ENCODE results near the gene NFAM1. TPM values are rescaled to one million over a fixed set of nuclear protein-coding genes. Genes with fewer than 3 reads are reported as not detected.

NFAM1 gene
- total and polyA plus RNA-seq, 2 donors (not counting 3 experiments of a cell fraction or from before 2014, with no cell fraction given) = not detected

GRCh38 chr22:42368379-42369249 is 63.6 kb downstream of the NFAM1 start:
- H3K9me3 ChIP-seq (replicated peaks; ENCODE audit: control insufficient read depth, insufficient read depth, low read length) = no peaks in the 10 kb centered on the region
- no peaks in the 10 kb centered on the region for H4K20me1 ChIP-seq (replicated peaks; ENCODE audit: control insufficient read depth, extremely low read depth, insufficient read depth, low read length)
- peaks cover 40 to 43% of the 10 kb centered on the region in 2 experiments for H3K27me3 ChIP-seq (ENCODE audit: control insufficient read depth in 2 of 2, insufficient read depth in 2 of 2, low read length in 2 of 2)
- no peak for FAIRE-seq
- POLR2A ChIA-PET = no interaction called here
- no peaks in the 10 kb centered on the region for H3K9me1 ChIP-seq (replicated peaks; ENCODE audit: control insufficient read depth, extremely low read depth, insufficient read depth, low read length)
- no peaks in the 10 kb centered on the region for H3K36me3 ChIP-seq (ENCODE audit: control insufficient read depth in 2 of 2, extremely low read depth in 1 of 2, insufficient read depth in 2 of 2, low read length in 2 of 2)
- dilution Hi-C loops (cut with MboI; ENCODE audit: extremely low pct_ligation_motif_present, low sequenced_read_pairs) = no loop called here
- H3K79me2 ChIP-seq (ENCODE audit: control insufficient read depth, insufficient read depth, low read length) = no peaks in the 10 kb centered on the region
- H3K4me3 ChIP-seq (replicated peaks in 1 of 3; ENCODE audit: insufficient read depth in 1 of 3, low read depth in 1 of 3, low read length in 3 of 3) = peak overlapping the region; percentile 8 to 12 (median 8)
- no TSS peak for BruUV-seq (replicated peaks)
- H3K9ac ChIP-seq (replicated peaks; ENCODE audit: extremely low read depth, insufficient read depth, low read length) = no peak overlapping the region
- intact Hi-C loops (cut with micrococcal nuclease) = loop anchor here (2.0 kb wide), 1 partner anchor 68 kb away; no protein-coding TSS in a partner anchor
- peak overlapping the region; percentile 87 for H2AFZ ChIP-seq (ENCODE audit: low read depth, low read length)
- DNase-seq (ENCODE audit: low read depth, low spot score) = no peak
- CTCF ChIA-PET = interaction anchor here (0.6 to 1.6 kb wide), 3 partner anchors 20 to 76 kb away, joined by 3 to 6 read pairs (median 3); no protein-coding TSS in a partner anchor
- TF ChIP-seq GATA2 (IDR thresholded peaks at IDR 0.05; ENCODE audit: insufficient read depth, insufficient read length, low read depth, low read length) (no peak), EZH2 (IDR thresholded peaks at IDR 0.05; ENCODE audit: borderline replicate concordance, low read depth, low read length, severe bottlenecking) (peak; percentile 99)
- H3K4me2 ChIP-seq (ENCODE audit: insufficient read depth, low read length) = peak overlapping the region; percentile 53
- H3K27ac ChIP-seq (ENCODE audit: insufficient read depth, low read depth, low read length) = no peak overlapping the region
- H3K4me1 ChIP-seq (ENCODE audit: control insufficient read depth, extremely low read depth, insufficient read depth, low read length) = peaks cover 16% of the 10 kb centered on the region

GRCh38 chr22:42367980-42368378 is 64.2 kb downstream of the NFAM1 start:
- H4K20me1 ChIP-seq (replicated peaks; ENCODE audit: control insufficient read depth, extremely low read depth, insufficient read depth, low read length) = no peaks in the 10 kb centered on the region
- ChIA-PET POLR2A (no interaction called here), CTCF (interaction anchor here (1.6 kb wide), 1 partner anchor 76 kb away, joined by 3 read pairs; no protein-coding TSS in a partner anchor)
- no peaks in the 10 kb centered on the region for H3K9me1 ChIP-seq (replicated peaks; ENCODE audit: control insufficient read depth, extremely low read depth, insufficient read depth, low read length)
- H3K9me3 ChIP-seq (replicated peaks; ENCODE audit: control insufficient read depth, insufficient read depth, low read length) = no peaks in the 10 kb centered on the region
- no peak for FAIRE-seq
- no peak overlapping the region for H3K4me3 ChIP-seq (replicated peaks in 1 of 3; ENCODE audit: insufficient read depth in 1 of 3, low read depth in 1 of 3, low read length in 3 of 3)
- no peaks in the 10 kb centered on the region for H3K36me3 ChIP-seq (ENCODE audit: control insufficient read depth in 2 of 2, extremely low read depth in 1 of 2, insufficient read depth in 2 of 2, low read length in 2 of 2)
- peaks cover 42 to 43% of the 10 kb centered on the region in 2 experiments for H3K27me3 ChIP-seq (ENCODE audit: control insufficient read depth in 2 of 2, insufficient read depth in 2 of 2, low read length in 2 of 2)
- H3K4me2 ChIP-seq (ENCODE audit: insufficient read depth, low read length) = no peak overlapping the region
- DNase-seq (ENCODE audit: low read depth, low spot score) = no peak
- no peaks in the 10 kb centered on the region for H3K79me2 ChIP-seq (ENCODE audit: control insufficient read depth, insufficient read depth, low read length)
- dilution Hi-C loops (cut with MboI; ENCODE audit: extremely low pct_ligation_motif_present, low sequenced_read_pairs) = no loop called here
- H3K9ac ChIP-seq (replicated peaks; ENCODE audit: extremely low read depth, insufficient read depth, low read length) = no peak overlapping the region
- H2AFZ ChIP-seq (ENCODE audit: low read depth, low read length) = no peak overlapping the region
- BruUV-seq (replicated peaks) = no TSS peak
- TF ChIP-seq POLR2AphosphoS5 (IDR thresholded peaks at IDR 0.05; ENCODE audit: insufficient read depth, low read depth, low read length) (no peak), FOS (IDR thresholded peaks at IDR 0.05; ENCODE audit: borderline replicate concordance, insufficient read depth, low read length) (no peak), POLR2A (IDR thresholded peaks at IDR 0.05; ENCODE audit: low read depth, low read length) (no peak), JUN (IDR thresholded peaks at IDR 0.05; ENCODE audit: borderline replicate concordance, insufficient read depth, insufficient read length, low read depth) (no peak), MYC (IDR thresholded peaks at IDR 0.05; ENCODE audit: low read depth, low read length) (no peak), MAX (IDR thresholded peaks at IDR 0.05; ENCODE audit: insufficient read depth, insufficient read length) (no peak), GATA2 (IDR thresholded peaks at IDR 0.05; ENCODE audit: insufficient read depth, insufficient read length, low read depth, low read length) (no peak), CTCF (IDR thresholded peaks at IDR 0.05; ENCODE audit: extremely low read depth in 1 of 2, insufficient read depth in 1 of 2, low read depth in 1 of 2, low read length in 2 of 2) (no peak), EZH2 (IDR thresholded peaks at IDR 0.05; ENCODE audit: borderline replicate concordance, low read depth, low read length, severe bottlenecking) (no peak)
- intact Hi-C loops (cut with micrococcal nuclease) = loop anchor here (2.0 kb wide), 1 partner anchor 69 kb away; no protein-coding TSS in a partner anchor
- peaks cover 16% of the 10 kb centered on the region for H3K4me1 ChIP-seq (ENCODE audit: control insufficient read depth, extremely low read depth, insufficient read depth, low read length)
- no peak overlapping the region for H3K27ac ChIP-seq (ENCODE audit: insufficient read depth, low read depth, low read length)

Data from endothelial cell of umbilical vein (primary cell).